ENCODE measurements around the gene LARGE2. TPM values are rescaled to one million over a fixed set of nuclear protein-coding genes. Genes with fewer than 3 reads are reported as not detected.

LARGE2 gene
- total RNA-seq, 1 experiment from 2014 or later, result 67.6 TPM

- no TSS peak for BruUV-seq (replicated peaks)
- no peak within 1 kb of the TSS for H3K27ac ChIP-seq (ENCODE audit: low read depth, low read length)
- H3K9me2 ChIP-seq (ENCODE audit: insufficient read depth), result no peaks in the 10 kb centered on the region
- POLR2A ChIA-PET, result no interaction called here
- no peaks in the 10 kb centered on the region for H3K79me2 ChIP-seq (ENCODE audit: insufficient read depth, low read length)
- intact Hi-C loops (cut with micrococcal nuclease), result no loop called here
- no peaks in the 10 kb centered on the region for H3K9me3 ChIP-seq (ENCODE audit: control insufficient read depth in 1 of 2, insufficient read depth in 1 of 2, low read depth in 1 of 2, low read length in 2 of 2)
- H3K4me3 ChIP-seq (replicated peaks in 1 of 2; ENCODE audit: low read depth in 1 of 2, low read length in 2 of 2), result peak within 1 kb of the TSS; percentile 16 to 33; a peak in 3 of 4 replicates
- peaks cover 15 to 23% of the 10 kb centered on the region in 2 experiments; a peak in 3 of 4 replicates for H3K4me1 ChIP-seq (ENCODE audit: control insufficient read depth in 1 of 2, insufficient read depth in 2 of 2, low read length in 2 of 2)
- H3K27me3 ChIP-seq (ENCODE audit: insufficient read depth, low read length), result no peaks in the 10 kb centered on the region
- H3K4me2 ChIP-seq (ENCODE audit: low read length), result peak within 1 kb of the TSS; percentile 67
- H3K36me3 ChIP-seq (ENCODE audit: control insufficient read depth in 1 of 2, insufficient read depth in 2 of 2, low read length in 2 of 2), result no peaks in the 10 kb centered on the region
- CTCF ChIA-PET, result no interaction called here
- no peak within 1 kb of the TSS for H3K9ac ChIP-seq (ENCODE audit: low read length)
- DNase-seq (ENCODE audit: low read depth, low spot score), result no peak
- H4K20me1 ChIP-seq (ENCODE audit: insufficient read depth), result no peaks in the 10 kb centered on the region
- TF ChIP-seq REST (IDR thresholded peaks at IDR 0.05; ENCODE audit: low read depth) (peak; percentile 77), POLR2AphosphoS5 (IDR thresholded peaks at IDR 0.05; ENCODE audit: low read depth, low read length) (peak; percentile 41; the same call in 1 of the 2 replicates), ZFX (IDR thresholded peaks at IDR 0.05) (no peak)
- peak; percentile 89 for ATAC-seq
- H2AFZ ChIP-seq (ENCODE audit: low read depth, low read length, poor library complexity, severe bottlenecking), result no peak within 1 kb of the TSS
- RAD21 ChIA-PET (ENCODE audit: low non-redundant PET in 1 of 2, low total read pairs in 2 of 2, uncharacterized antibody in 2 of 2, unreplicated experiment in 2 of 2), result no interaction called here
These were observed 37.1 kb upstream of the LARGE2 start, which contains the start of gene MAPK8IP1 for GRCh38 chr11:45885274-45885920. MAPK8IP1 (plus strand) TSS chr11:45885651; CDS start chr11:45885821, 170 bp downstream.

Measured in HCT116 (cell line).